K562 (cell line): ENCODE results near the gene PIGQ. TPM values are rescaled to one million over a fixed set of nuclear protein-coding genes. Genes with fewer than 3 reads are reported as not detected.

Source experiments
- ATAC-seq: fragments of 200-7000 bp; cut with Tn5 transposase; 3 replicates; pipeline ENCODE4 v1.9.1; 2020; ENCODE audit warnings: moderate library complexity
- BruUV-seq: library from RNA; stranded (reverse); fragments of 400-500 nt; replicated peaks from 2 replicates; lab custom pipeline; 2021; lab: Mats Ljungman, UMichigan
- CTCF ChIA-PET: fragments of 300-600 bp; formaldehyde crosslinking; extraction: SDS; loops from one replicate; lab custom pipeline; 2021; ENCODE audit warnings: low intra/inter-chr PET ratio; lab: Yijun Ruan, JAX
- POLR2A ChIA-PET: fragments of 300-600, 350-650 bp; sonication (Branson Sonifier 250); formaldehyde crosslinking; extraction: SDS; loops from one replicate; lab custom pipeline; 2021; ENCODE audit warnings: antibody characterized with exemption, inconsistent platforms; lab: Yijun Ruan, JAX
- DNase-seq, 4 experiments: peaks; one replicate each; pipeline versions ENCODE4 v3.0.0 to v3.0.0-alpha.2; 2011 to 2018; ENCODE audit warnings: low spot score in 3 of 4, mixed read lengths in 3 of 4; ENCODE audit errors: extremely low read depth in 1 of 4
- FAIRE-seq: peaks from 2 replicates; lab custom pipeline; 2011; peaks lifted over from hg19 to GRCh38; lab: Jason Lieb, UNC
- H2AFZ ChIP-seq: 2 replicates; pipeline ENCODE4 v1.6.0; 2011; ENCODE audit warnings: low read depth, low read length, control low read depth, inconsistent platforms
- H3K27ac ChIP-seq: fragments of 200-600 bp; 3 replicates; pipeline ENCODE4 v1.8.0; 2011; ENCODE audit warnings: low read depth, mild to moderate bottlenecking, control low read depth, inconsistent platforms, low read length, moderate library complexity, mixed read lengths; ENCODE audit errors: extremely low read depth
- H3K27me3 ChIP-seq, 2 experiments: fragments of 300-600 bp in 1 of 2; 2 replicates in 1 of 2; 3 replicates in 1 of 2; pipeline versions ENCODE4 v1.6.0 to v1.8.0; 2011; ENCODE audit warnings: inconsistent platforms in 2 of 2, low read length in 2 of 2, mild to moderate bottlenecking in 1 of 2, mixed read lengths in 1 of 2, moderate library complexity in 1 of 2; ENCODE audit not compliant: control insufficient read depth in 2 of 2, insufficient read depth in 2 of 2
- H3K36me3 ChIP-seq: fragments of 300-600 bp; 3 replicates; pipeline ENCODE4 v1.8.0; 2011; ENCODE audit warnings: mild to moderate bottlenecking, low read length, inconsistent platforms; ENCODE audit not compliant: control insufficient read depth, insufficient read depth
- H3K4me1 ChIP-seq, 2 experiments: fragments of 200-600 bp in 1 of 2; replicated peaks in 1 of 2; 2 replicates in 1 of 2; 3 replicates in 1 of 2; pipeline versions ENCODE4 v1.5.1 to v1.8.0; 2011; ENCODE audit warnings: inconsistent platforms in 2 of 2, low read length in 2 of 2, mild to moderate bottlenecking in 1 of 2, mixed read lengths in 1 of 2, moderate library complexity in 1 of 2; ENCODE audit not compliant: control insufficient read depth in 2 of 2, insufficient read depth in 2 of 2
- H3K4me2 ChIP-seq: 2 replicates; pipeline ENCODE4 v1.6.1; 2011; ENCODE audit warnings: low read length, control low read depth, inconsistent platforms, mixed read lengths; ENCODE audit not compliant: insufficient read depth
- H3K4me3 ChIP-seq: fragments of 200-600 bp; sonication (generic), shearing (Covaris generic); 2 replicates; pipeline ENCODE4 v1.5.1; 2016; ENCODE audit warnings: control low read depth, inconsistent platforms
- H3K79me2 ChIP-seq: fragments of 200-600 bp; 3 replicates; pipeline ENCODE4 v1.8.0; 2011; ENCODE audit warnings: low read length, inconsistent platforms; ENCODE audit not compliant: control insufficient read depth, insufficient read depth
- H3K9ac ChIP-seq, 2 experiments: 2 replicates each; pipeline versions ENCODE4 v1.6.0 to v1.6.1; 2011; ENCODE audit warnings: low read depth in 2 of 2, low read length in 2 of 2, control low read depth in 1 of 2, inconsistent platforms in 1 of 2, mild to moderate bottlenecking in 1 of 2, mixed read lengths in 1 of 2; ENCODE audit not compliant: insufficient read depth in 1 of 2
- H3K9me1 ChIP-seq: one replicate; pipeline ENCODE4 v1.6.0; 2011; ENCODE audit warnings: inconsistent platforms, mild to moderate bottlenecking, low read length, moderate library complexity; ENCODE audit not compliant: control insufficient read depth, insufficient read depth
- H3K9me3 ChIP-seq: replicated peaks from 2 replicates; pipeline ENCODE4 v1.5.1; 2011; ENCODE audit warnings: low read depth, low read length, inconsistent platforms; ENCODE audit not compliant: control insufficient read depth, insufficient read depth
- H4K20me1 ChIP-seq: replicated peaks from 2 replicates; pipeline ENCODE4 v1.6.1; 2011; ENCODE audit warnings: low read length, inconsistent platforms, mixed read lengths; ENCODE audit not compliant: control insufficient read depth, insufficient read depth
- CBFA2T3 ChIP-seq: fragments of 450-650 bp; IDR thresholded peaks from 2 replicates; pipeline ENCODE4 v1.6.1; 2017
- DPF2 ChIP-seq: fragments of 450-650 bp; IDR thresholded peaks from 2 replicates; pipeline ENCODE4 v1.6.1; 2016
- HSF4 ChIP-seq: fragments of 250-450 bp; sonication (Bioruptor Pico); IDR thresholded peaks from 2 replicates; pipeline ENCODE4 v2.1.2; 2022; ENCODE audit warnings: mild to moderate bottlenecking, moderate library complexity, borderline replicate concordance
- NEUROD1 ChIP-seq: fragments of 150-350 bp; IDR thresholded peaks from 2 replicates; pipeline ENCODE4 v1.6.1; 2014; ENCODE audit warnings: borderline replicate concordance, low read length, low read depth; ENCODE audit not compliant: partially characterized antibody
- NR2F6 ChIP-seq: fragments of 450-650 bp; formaldehyde crosslinking; IDR thresholded peaks from 2 replicates; pipeline ENCODE4 v1.4.0; 2020; ENCODE audit warnings: mild to moderate bottlenecking
- POLR2G ChIP-seq: fragments of 200-400 bp; formaldehyde crosslinking; IDR thresholded peaks from 2 replicates; pipeline ENCODE4 v1.6.1; 2017; ENCODE audit warnings: low read depth, mild to moderate bottlenecking, antibody characterized with exemption, low read length, moderate library complexity
- POLR3A ChIP-seq: IDR thresholded peaks from 2 replicates; pipeline ENCODE4 v1.6.1; 2011; ENCODE audit warnings: borderline replicate concordance, mild to moderate bottlenecking, moderate library complexity; ENCODE audit not compliant: insufficient read length, insufficient read depth; ENCODE audit errors: extremely low read depth
- RFX1 ChIP-seq: fragments of 450-650 bp; IDR thresholded peaks from 2 replicates; pipeline ENCODE4 v1.6.1; 2016; ENCODE audit warnings: mild to moderate bottlenecking, moderate library complexity
- SMARCA5 ChIP-seq: fragments of 450-650 bp; IDR thresholded peaks from 2 replicates; pipeline ENCODE4 v1.6.1; 2016
- TBL1XR1 ChIP-seq, 2 experiments: IDR thresholded peaks; 2 replicates each; pipeline ENCODE4 v1.6.1; 2012; ENCODE audit warnings: improper control_type of control experiment in 2 of 2, low read length in 2 of 2, mild to moderate bottlenecking in 1 of 2
- ZNF354B ChIP-seq: fragments of 250-450 bp; sonication (Bioruptor Pico); IDR thresholded peaks from 2 replicates; pipeline ENCODE4 v1.4.0; 2020
- WGBS: fragments of 100-300 bp; shearing (Covaris generic); methylation state at CpG from one replicate; pipeline ENCODE4 v1.1.6; 2016; ENCODE audit warnings: low coverage, mixed read lengths; ENCODE audit not compliant: insufficient coverage; ENCODE audit errors: missing lambda C conversion rate; 5-methylcytosine and 5-hydroxymethylcytosine counted together
- in situ Hi-C: fragments of 300-500 bp; cut with MboI; formaldehyde crosslinking; loops from 4 replicates; pipeline ENCODE4 v1.15.0; 2018; ENCODE audit warnings: inconsistent platforms, mixed read lengths
- intact Hi-C: fragments of 100-400 bp; cut with micrococcal nuclease; formaldehyde crosslinking; loops from 2 replicates; pipeline ENCODE4 v1.14.2; 2022
- polyA plus RNA-seq, 8 experiments: library from polyadenylated mRNA; depleted of rRNA in 4 of 8; stranded (reverse) in 5 of 8; unstranded in 3 of 8; fragments of >200 nt; fragmentation: Nextera tagmentation in 2 of 8; fragmentation: Illumina TruSeq in 1 of 8; extraction: Ambion mirVana in 2 of 8; extraction: Trizol in 1 of 8; gene quantifications; 2 replicates each; pipeline versions ENCODE4 v1.2.1 to v1.2.3, GENCODE V29; 2011 to 2014; ENCODE audit warnings: inconsistent platforms in 1 of 8, missing spikeins in 1 of 8
- total RNA-seq, 7 experiments: library from RNA; depleted of rRNA in 6 of 7; stranded (reverse); fragments of >200 nt in 6 of 7; fragmentation: Illumina TruSeq in 2 of 7; extraction: Trizol in 2 of 7; gene quantifications; 2 replicates each; pipeline versions ENCODE4 v1.2.1 to v1.2.3, GENCODE V29; 2011 to 2021; ENCODE audit warnings: low replicate concordance in 1 of 7

The PIGQ gene
- total and polyA plus RNA-seq, 9 of the 15 experiments (the other 6 are each of a cell fraction or from before 2014, with no cell fraction given) = 0.20 to 49.6 (median 11.7) TPM

DNA sequence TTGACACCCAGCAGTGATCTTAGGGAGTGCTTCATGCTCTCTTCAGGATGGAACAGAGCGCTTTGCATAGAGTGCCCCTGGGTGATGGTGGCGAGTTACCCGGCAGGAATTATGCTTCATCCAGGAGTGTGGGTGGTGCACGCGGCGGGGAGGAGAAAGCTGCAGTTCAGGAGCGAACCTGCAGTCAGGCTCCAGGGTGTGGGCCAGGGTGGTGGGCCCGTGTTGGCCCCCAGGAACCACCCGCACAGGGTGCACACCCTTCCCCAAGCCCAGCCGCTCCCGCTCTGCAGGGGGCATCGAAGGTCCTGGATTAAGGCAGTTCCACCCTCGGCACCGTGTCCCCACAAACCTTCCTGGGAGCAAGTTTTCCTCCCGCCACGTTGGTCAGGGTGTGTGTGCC is 24.0 kb downstream of the PIGQ start:
- Histone ChIP-seq H3K79me2 (peaks cover 68% of the 10 kb centered on the region), H3K4me2 (no peak overlapping the region), H2AFZ (no peak overlapping the region), H4K20me1 (peaks cover 16% of the 10 kb centered on the region), H3K27ac (no peak overlapping the region), H3K36me3 (peaks cover 31% of the 10 kb centered on the region; the same call in 2 of the 3 replicates), H3K4me1 (peaks cover 9 to 48% of the 10 kb centered on the region in 2 experiments; a peak in 4 of 5 replicates), H3K9ac (peak overlapping the region in 1 of 2 experiments; percentile 50; a peak in 2 of 4 replicates), H3K9me1 (peaks cover 7% of the 10 kb centered on the region), H3K27me3 (no peaks in the 10 kb centered on the region), H3K4me3 (no peak overlapping the region), H3K9me3 (no peaks in the 10 kb centered on the region)
- in situ Hi-C loops (no loop called here), intact Hi-C loops (no loop called here)
- FAIRE-seq = no peak
- no TSS peak for BruUV-seq
- TF ChIP-seq POLR3A (no peak), POLR2G (0 out of 2 replicates have a peak, but pooled peaks have one; percentile 30), TBL1XR1 (IDR thresholded peaks at IDR 0.05; ENCODE audit: low read length in 2 of 2) (no peak)
- no peak for ATAC-seq
- ChIA-PET POLR2A (interaction anchor here (0.7 to 1.6 kb wide), 4 partner anchors 16 to 42 kb away, joined by 3 to 6 read pairs (median 4); partner anchors contain the start of gene METTL26), CTCF (no interaction called here)
- 83% methylated on average over 13 of the region's 16 CpGs for WGBS
- no peak for DNase-seq

DNA sequence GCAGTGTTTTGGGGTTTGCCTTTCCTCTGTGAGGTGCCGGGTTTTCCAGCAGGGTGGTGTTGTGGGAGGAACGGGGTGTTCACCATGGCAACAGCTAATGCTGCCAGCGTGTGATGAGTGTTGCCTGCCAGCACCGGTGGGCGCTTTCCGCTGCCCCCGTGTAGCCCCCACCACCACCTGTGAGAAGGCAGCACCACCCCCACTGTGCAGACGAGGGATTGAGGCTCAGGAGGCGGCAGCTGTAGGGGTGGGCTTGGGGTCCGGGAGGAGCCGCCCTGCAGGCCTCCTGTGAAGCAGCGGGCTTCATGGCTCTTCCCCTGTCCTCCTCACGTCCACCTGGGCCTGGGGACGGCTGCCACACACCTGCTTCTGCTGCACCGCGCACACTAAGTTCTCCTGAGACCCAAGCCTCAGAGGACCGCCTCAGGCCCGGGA is 25.3 kb downstream of the PIGQ start:
- H4K20me1 ChIP-seq = peaks cover 16% of the 10 kb centered on the region
- WGBS = 97% methylated on average over 14 of the region's 18 CpGs
- CTCF ChIA-PET = no interaction called here
- no peak for TF ChIP-seq SMARCA5
- TF ChIP-seq DPF2 = no peak
- no peak for TF ChIP-seq HSF4 (CRISPR knock-in tag)
- TF ChIP-seq ZNF354B (CRISPR knock-in tag) = no peak
- TF ChIP-seq NEUROD1 = no peak
- TF ChIP-seq CBFA2T3 = no peak
- TF ChIP-seq RFX1 = no peak
- no peak for TF ChIP-seq NR2F6
- no peak overlapping the region for H3K4me2 ChIP-seq
- no peak for FAIRE-seq
- H3K9me1 ChIP-seq = peaks cover 7% of the 10 kb centered on the region
- no peaks in the 10 kb centered on the region for H3K27me3 ChIP-seq
- no peak overlapping the region; a peak in 1 of 4 replicates for H3K9ac ChIP-seq
- no peaks in the 10 kb centered on the region for H3K9me3 ChIP-seq
- H3K27ac ChIP-seq = no peak overlapping the region
- no peak for ATAC-seq
- no peak for DNase-seq
- no peak overlapping the region for H2AFZ ChIP-seq
- H3K36me3 ChIP-seq = peaks cover 41% of the 10 kb centered on the region; the same call in 2 of the 3 replicates
- in situ Hi-C loops = no loop called here
- POLR2A ChIA-PET = interaction anchor here (0.6 kb wide), 1 partner anchor 14 kb away, joined by 3 read pairs; no protein-coding TSS in a partner anchor
- no peak overlapping the region for H3K4me3 ChIP-seq
- H3K79me2 ChIP-seq = peaks cover 72% of the 10 kb centered on the region
- BruUV-seq = no TSS peak
- intact Hi-C loops = no loop called here
- peaks cover 9 to 49% of the 10 kb centered on the region in 2 experiments; a peak in 4 of 5 replicates for H3K4me1 ChIP-seq
